ENCODE measurements around the gene NFKBIB.

Gene NFKBIB

GRCh38 chr19:38958301-38958700 is 58.5 kb downstream of the NFKBIB start:
- DNase-seq (ENCODE audit: low read depth in 2 of 2), result no peak
